Globus pallidus (tissue), 1 donor: ENCODE measurements around the gene KRT34.
"Not testable (repeated sequence)": the region's sequence is repeated elsewhere in the genome, so short reads cannot be mapped to it uniquely, and the experiment has no call there.

Source experiments
- DNase-seq: peaks from one replicate; pipeline ENCODE4 v3.0.0-alpha.2; 2015; ENCODE audit warnings: low spot score

Gene KRT34

GRCh38 chr17:41366070-41366469 lies 16.0 kb downstream of the KRT34 start:
- no peak for DNase-seq

- no peak for DNase-seq
These were observed 18.2 kb downstream of the KRT34 start for GRCh38 chr17:41363881-41364280.

DNA sequence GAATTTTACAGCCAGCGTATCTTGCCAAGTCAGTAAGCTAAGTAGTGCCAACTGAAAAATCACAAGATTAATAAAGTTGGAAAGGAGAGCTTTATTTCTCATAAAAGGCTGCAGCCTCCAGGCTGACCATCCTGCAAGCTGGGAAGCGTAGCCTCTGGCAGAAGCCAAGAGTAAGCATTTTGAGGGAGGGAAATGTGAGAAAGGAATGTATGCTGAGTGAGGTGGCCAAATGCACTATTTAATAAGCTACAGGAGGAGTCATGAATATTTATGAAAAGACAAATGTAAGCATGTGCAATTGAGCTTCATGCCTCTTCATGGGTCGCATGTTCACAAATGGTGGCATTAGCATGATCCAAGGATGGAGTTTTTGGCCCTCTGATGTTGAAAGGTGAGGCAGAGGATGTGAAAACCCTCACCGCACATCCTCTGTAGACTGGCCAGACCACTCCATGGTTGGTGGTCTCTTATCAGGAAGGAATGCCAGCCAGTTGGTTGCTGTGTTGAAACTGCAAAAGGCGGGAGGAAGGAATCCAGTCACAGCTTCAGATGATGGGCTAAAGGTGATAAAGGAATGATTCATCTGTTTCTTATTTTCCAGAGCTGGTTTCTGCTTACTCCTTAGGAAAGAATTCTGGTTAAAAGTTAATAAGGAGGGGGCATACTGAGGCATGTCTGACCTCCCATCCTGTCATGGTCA lies 21.7 kb downstream of the KRT34 start:
- no peak for DNase-seq

DNA sequence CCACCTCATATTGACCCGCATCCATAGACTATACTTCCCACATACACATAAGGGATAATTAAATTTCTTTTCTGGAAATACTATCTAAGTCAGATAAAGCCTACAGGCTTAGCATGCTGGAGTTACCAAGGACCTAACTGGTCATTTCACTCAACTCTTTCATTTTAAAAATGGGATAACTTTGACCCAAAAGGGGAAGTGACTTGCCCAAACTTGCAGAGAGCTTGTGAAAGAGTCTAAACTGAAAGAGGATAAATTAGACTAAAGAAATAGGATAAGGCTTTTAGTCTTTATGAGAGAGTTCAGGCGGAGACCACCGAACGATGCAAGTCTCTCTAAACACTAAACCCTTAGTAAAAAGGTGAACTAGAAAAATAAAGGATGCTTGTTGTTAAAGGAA lies 27.6 kb downstream of the KRT34 start:
- DNase-seq, result no peak

GRCh38 chr17:41352597-41353366 lies 29.3 kb downstream of the KRT34 start:
- DNase-seq, result no peak

GRCh38 chr17:41351177-41351576 lies 30.9 kb downstream of the KRT34 start:
- no peak for DNase-seq

DNA sequence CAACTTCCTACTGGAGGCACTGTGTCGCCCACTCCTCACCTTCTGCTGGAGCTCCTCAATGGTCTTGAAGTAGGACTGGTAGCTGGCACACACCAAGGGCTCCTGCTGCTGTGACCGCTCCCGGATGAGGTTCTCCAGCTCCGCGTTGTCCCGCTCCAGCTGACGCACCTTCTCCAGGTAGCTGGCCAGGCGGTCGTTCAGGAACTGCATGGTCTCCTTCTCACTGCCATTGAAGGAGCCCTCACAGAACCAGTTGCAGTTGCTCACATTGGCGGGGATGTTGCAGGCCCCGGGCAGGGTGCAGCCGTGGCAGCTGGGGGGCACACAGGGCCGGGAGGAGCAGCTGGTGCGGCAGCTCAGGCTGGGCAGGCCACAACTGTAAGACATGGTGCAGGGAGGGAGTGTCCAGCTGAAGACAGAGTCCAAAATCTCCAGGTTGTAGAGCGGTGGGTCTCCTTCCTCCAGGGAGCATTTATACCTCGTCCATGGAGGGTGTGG lies 31.7 kb downstream of the KRT34 start, which contains the start of gene KRT33A:
TSS of gene KRT33A (minus strand) at position 448 of the 498 bp plus-strand sequence. CDS start at position 387, 61 bp downstream.
- not testable (repeated sequence) for DNase-seq

DNA sequence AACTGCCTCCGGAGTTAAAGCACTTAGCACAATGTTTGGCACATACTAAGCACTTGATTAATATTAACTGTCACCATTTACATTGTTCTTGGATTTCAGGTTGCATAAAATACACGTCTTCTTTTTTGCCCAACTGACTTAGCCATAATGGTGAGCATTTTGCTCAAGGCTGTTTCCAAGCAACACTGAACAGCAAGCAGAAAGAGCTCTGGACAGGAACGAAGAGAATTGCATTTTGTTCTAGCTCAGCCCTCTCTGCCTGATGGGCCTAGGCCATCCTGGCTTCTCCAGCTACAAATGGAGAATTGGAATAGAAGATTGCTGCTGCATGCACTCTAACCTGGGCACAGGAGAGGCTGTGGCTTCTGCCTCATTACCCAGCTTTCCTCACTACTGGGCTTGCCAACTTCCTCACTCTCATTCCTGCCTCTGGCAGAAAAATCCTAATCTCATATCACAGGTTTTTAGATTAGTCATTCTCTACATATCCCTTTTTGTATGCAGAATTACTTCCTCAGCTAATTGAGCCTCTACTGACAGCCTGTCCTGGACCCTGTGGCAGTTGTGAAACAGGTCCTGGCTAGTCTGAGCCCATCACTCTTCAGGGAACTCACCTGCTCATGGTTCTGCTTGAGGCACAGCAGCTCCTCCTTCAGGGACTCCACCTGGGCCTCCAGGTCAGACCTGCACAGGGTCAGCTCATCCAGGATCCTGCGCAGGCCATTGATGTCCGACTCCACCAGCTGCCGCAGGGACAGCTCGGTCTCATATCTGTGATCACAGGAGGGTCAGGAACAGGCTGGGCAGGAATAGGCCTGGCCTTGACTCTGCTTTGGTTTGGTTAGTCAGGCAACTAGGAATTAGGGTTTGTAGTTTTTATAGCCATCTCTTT lies 34.0 kb downstream of the KRT34 start:
- no peak for DNase-seq

DNA sequence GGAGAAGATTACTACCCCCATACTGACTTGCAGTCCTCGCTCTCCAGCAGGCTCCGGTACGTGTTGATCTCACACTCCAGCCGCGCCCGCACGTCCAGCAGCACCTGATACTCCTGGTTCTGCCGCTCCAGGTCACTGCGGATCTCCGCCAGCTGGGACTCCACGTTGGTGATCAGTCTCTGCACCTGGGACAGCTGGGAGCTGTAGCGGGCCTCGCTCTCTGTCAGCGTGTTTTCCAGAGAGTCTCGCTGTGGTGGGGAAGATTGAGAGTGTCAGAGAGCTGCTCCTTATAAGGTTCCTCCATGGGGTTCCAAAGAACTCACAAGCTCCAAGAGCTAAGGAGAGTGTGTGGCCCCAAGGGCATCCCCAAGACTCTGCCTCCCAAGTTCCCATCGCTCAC lies 35.7 kb downstream of the KRT34 start:
- DNase-seq, result not testable (repeated sequence)

- no peak for DNase-seq
These were observed 36.1 kb downstream of the KRT34 start for GRCh38 chr17:41345992-41346391.

DNA sequence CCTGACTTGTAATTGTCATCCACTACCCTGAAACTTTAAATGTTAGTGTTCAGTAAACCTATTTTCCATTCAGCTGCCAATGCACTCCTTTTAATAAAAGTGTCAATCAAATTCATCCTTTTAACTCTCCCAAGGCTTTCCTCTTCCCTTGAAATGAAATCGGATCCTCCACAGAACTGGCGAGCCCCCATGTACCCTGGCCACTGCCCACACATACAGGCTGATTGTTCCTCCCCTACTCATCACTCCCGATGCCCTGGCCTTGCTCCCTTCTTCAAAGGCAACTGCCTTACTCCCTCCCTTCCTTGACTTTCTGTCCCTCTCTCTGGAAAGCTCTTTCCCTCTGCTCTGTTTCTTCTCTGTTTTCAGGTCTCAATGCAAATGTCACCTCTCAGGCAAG lies 39.1 kb downstream of the KRT34 start:
- DNase-seq, result no peak

- DNase-seq, result no peak
These were observed 40.9 kb downstream of the KRT34 start for GRCh38 chr17:41340934-41341861.

DNA sequence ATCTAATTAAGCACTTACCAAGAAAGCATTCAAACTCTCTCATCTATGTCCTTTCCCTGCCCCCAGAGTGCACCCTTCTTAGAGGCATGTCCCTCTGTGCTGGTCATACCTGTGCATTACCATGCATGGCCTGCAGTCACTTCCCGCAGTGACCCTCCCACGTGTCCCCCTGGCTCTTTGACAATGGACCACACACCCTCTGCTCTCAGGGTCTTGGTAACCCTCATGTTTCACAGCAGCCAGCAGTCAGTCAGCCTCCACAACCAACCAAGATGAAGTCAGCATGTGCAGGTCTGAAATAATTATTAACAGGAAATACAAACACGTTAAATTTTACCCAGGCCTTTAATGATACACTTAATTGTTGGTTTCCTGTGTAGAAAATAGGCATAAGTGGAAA lies 41.6 kb downstream of the KRT34 start:
- no peak for DNase-seq

- no peak for DNase-seq
These were observed 42.4 kb downstream of the KRT34 start for GRCh38 chr17:41339571-41340172.

GRCh38 chr17:41338961-41339485 lies 43.1 kb downstream of the KRT34 start:
- DNase-seq, result no peak

DNA sequence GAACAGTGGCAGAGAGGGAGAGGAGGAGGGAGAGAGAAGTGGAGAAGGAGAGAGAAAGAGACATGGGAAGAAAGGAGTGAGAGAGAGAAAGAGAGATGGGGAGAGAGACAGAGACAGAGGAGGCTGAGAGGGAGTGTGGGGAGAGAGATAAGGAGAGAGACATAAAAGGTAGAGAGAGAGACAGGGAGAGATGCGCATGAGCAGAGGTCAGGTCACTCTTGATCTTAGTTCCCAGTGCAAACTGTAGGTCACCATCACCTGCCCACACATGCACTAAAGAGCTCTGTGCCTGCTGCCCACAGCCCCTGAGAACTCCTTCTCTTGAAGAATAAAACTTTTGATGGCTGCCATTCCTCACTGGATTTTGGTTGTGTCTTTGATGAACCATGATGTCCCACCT lies 46.4 kb downstream of the KRT34 start:
- DNase-seq, result no peak

DNA sequence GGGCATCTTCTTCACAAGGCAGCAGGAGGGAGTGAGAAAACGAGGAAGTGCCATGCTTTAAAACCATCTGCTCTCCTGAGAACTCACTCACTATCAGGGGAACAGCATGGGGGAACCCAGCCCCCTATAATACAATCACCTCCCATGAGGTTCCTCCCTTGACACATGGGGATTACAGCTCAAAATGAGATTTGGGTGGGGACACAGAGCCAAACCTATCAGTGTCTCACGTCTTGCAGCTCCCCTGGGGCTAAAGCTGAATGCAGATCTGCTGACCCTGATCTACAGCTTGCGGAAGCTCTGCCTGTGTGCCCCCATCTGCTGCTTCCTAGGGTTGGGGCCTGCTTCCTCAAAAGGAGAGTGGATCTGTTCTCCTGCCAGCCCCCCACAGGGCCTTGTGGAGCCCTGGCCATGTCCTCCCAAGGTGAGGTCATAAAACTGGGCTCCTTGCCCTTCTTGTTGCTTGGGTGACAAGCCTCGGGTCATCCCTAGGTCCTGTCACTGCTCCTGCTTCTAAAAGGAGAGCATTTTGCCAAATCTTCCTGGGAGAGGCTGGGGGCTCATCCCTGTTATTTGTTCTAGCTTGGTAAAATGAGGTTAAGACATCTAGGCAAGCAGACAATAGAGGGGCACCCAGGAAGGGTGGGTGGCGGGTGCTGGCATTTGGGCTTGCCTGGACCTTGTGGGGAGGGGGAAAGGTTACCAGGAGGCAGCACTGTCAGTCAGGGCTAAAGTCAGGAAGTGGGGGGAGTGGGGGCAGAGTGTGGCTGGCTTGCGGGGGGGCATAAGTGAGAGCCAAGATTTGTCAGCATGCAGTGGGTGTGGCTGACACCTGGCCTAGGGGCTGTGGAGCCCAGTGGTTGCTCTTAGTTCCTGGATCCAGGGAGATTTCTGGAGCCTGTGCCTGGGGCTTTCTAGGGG lies 47.5 kb downstream of the KRT34 start:
- no peak for DNase-seq

GRCh38 chr17:41333836-41334235 lies 48.3 kb downstream of the KRT34 start:
- no peak for DNase-seq

DNA sequence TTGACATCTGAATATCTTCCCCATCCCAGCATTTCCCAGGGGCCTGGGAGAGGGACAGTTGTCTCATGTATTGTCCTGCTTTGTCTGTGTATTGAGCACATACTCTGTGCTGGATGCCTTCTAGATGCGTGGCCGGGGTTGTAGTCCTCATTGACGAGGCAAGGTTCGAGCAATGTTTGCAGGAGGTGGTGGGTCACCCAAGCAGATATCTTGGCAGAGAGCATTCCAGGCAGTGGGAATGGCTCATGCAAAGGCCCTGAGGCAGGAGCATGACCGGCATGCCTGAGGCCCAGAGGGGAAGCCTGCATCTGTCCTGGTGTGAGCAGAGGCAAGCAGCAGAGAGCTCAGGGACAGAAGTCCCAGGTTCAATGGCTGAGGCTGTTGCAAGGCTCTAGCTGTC lies 49.0 kb downstream of the KRT34 start:
- DNase-seq, result no peak
